GM23338 (cell line): ENCODE measurements around the gene CTNNA3. TPM values are rescaled to one million over a fixed set of nuclear protein-coding genes. Genes with fewer than 3 reads are reported as not detected.

ENCODE experiments used
- CREB1 ChIP-seq: fragments of 250-450 bp; sonication (Bioruptor Pico); IDR thresholded peaks from 2 replicates; pipeline ENCODE4 v1.5.0; 2020; ENCODE audit warnings: low read depth, mild to moderate bottlenecking, moderate library complexity
- JUNB ChIP-seq: IDR thresholded peaks from one replicate; pipeline ENCODE4 v1.6.1; 2016; ENCODE audit warnings: antibody characterized with exemption; ENCODE audit not compliant: unreplicated experiment
- NANOG ChIP-seq: IDR thresholded peaks from 2 replicates; pipeline ENCODE4 v1.6.1; 2016; ENCODE audit warnings: antibody characterized with exemption, borderline replicate concordance
- microRNA-seq: library from miRNA; unstranded; fragments of <30 nt; microRNA quantifications from one replicate; pipeline ENCODE4, GENCODE V29; 2017
- polyA plus RNA-seq: library from polyadenylated mRNA; unstranded; fragments of >200 nt; fragmentation: Nextera tagmentation; extraction: Ambion mirVana; gene quantifications from 2 replicates; pipeline ENCODE4 v1.2.1, GENCODE V29; 2016
- small RNA-seq: library from RNA; depleted of rRNA; stranded (forward); fragments of <200 nt; gene quantifications from one replicate; pipeline ENCODE3, GENCODE V24; 2014; ENCODE audit warnings: low replicate concordance
- total RNA-seq: library from RNA; depleted of rRNA; stranded (reverse); fragments of >200 nt; shearing (Covaris generic); gene quantifications from 2 replicates; pipeline ENCODE4 v1.2.3, GENCODE V29; 2014; rRNA removed
- TF ChIP-seq, protein P1 (sequence below): fragments of 250-450 bp; sonication (Bioruptor Pico); IDR thresholded peaks from 2 replicates; pipeline ENCODE4 v1.5.0; 2020; ENCODE audit warnings: mild to moderate bottlenecking, moderate library complexity

Gene CTNNA3
- total and polyA plus RNA-seq, 2 experiments from 2014 or later: 0.71 to 3.3 TPM

GRCh38 chr10:65864036-65864435 lies 1832.0 kb downstream of the CTNNA3 start (continued):
- TF ChIP-seq, protein P1, sequence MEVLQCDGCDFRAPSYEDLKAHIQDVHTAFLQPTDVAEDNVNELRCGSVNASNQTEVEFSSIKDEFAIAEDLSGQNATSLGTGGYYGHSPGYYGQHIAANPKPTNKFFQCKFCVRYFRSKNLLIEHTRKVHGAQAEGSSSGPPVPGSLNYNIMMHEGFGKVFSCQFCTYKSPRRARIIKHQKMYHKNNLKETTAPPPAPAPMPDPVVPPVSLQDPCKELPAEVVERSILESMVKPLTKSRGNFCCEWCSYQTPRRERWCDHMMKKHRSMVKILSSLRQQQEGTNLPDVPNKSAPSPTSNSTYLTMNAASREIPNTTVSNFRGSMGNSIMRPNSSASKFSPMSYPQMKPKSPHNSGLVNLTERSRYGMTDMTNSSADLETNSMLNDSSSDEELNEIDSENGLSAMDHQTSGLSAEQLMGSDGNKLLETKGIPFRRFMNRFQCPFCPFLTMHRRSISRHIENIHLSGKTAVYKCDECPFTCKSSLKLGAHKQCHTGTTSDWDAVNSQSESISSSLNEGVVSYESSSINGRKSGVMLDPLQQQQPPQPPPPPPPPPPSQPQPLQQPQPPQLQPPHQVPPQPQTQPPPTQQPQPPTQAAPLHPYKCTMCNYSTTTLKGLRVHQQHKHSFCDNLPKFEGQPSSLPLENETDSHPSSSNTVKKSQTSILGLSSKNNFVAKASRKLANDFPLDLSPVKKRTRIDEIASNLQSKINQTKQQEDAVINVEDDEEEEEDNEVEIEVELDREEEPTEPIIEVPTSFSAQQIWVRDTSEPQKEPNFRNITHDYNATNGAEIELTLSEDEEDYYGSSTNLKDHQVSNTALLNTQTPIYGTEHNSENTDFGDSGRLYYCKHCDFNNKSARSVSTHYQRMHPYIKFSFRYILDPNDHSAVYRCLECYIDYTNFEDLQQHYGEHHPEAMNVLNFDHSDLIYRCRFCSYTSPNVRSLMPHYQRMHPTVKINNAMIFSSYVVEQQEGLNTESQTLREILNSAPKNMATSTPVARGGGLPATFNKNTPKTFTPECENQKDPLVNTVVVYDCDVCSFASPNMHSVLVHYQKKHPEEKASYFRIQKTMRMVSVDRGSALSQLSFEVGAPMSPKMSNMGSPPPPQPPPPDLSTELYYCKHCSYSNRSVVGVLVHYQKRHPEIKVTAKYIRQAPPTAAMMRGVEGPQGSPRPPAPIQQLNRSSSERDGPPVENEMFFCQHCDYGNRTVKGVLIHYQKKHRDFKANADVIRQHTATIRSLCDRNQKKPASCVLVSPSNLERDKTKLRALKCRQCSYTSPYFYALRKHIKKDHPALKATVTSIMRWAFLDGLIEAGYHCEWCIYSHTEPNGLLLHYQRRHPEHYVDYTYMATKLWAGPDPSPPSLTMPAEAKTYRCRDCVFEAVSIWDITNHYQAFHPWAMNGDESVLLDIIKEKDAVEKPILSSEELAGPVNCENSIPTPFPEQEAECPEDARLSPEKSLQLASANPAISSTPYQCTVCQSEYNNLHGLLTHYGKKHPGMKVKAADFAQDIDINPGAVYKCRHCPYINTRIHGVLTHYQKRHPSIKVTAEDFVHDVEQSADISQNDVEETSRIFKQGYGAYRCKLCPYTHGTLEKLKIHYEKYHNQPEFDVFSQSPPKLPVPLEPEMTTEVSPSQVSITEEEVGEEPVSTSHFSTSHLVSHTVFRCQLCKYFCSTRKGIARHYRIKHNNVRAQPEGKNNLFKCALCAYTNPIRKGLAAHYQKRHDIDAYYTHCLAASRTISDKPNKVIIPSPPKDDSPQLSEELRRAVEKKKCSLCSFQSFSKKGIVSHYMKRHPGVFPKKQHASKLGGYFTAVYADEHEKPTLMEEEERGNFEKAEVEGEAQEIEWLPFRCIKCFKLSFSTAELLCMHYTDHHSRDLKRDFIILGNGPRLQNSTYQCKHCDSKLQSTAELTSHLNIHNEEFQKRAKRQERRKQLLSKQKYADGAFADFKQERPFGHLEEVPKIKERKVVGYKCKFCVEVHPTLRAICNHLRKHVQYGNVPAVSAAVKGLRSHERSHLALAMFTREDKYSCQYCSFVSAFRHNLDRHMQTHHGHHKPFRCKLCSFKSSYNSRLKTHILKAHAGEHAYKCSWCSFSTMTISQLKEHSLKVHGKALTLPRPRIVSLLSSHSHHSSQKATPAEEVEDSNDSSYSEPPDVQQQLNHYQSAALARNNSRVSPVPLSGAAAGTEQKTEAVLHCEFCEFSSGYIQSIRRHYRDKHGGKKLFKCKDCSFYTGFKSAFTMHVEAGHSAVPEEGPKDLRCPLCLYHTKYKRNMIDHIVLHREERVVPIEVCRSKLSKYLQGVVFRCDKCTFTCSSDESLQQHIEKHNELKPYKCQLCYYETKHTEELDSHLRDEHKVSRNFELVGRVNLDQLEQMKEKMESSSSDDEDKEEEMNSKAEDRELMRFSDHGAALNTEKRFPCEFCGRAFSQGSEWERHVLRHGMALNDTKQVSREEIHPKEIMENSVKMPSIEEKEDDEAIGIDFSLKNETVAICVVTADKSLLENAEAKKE (CRISPR knock-in tag): no peak
- TF ChIP-seq CREB1 (CRISPR knock-in tag): no peak
- TF ChIP-seq NANOG: no peak
- TF ChIP-seq JUNB: no peak

Small RNA genes lying within 50 kb of the gene (microRNA-seq; reads per million reads assigned to microRNA genes)
- not detected for gene MIR7151

Small RNA genes lying within 50 kb of the gene (small RNA-seq; reads per million reads assigned to genes)
- gene AL607023.1: not detected
- gene MIR7151: not detected

Other genes starting within 250 kb of the CTNNA3 start
- 1.1 and 2.2 TPM in 2 replicates for gene DNAJC12, start 142.0 kb upstream of the CTNNA3 start, total RNA-seq
- 4.5 and 5.7 TPM in 2 replicates for gene DNAJC12, start 142.0 kb upstream of the CTNNA3 start, polyA plus RNA-seq
- 61.6 and 68.0 TPM in 2 replicates for gene SIRT1, start 188.5 kb upstream of the CTNNA3 start, total RNA-seq
- 32.4 and 35.9 TPM in 2 replicates for gene SIRT1, start 188.5 kb upstream of the CTNNA3 start, polyA plus RNA-seq